ENCODE data around the gene GLRX3.

Gene GLRX3

DNA sequence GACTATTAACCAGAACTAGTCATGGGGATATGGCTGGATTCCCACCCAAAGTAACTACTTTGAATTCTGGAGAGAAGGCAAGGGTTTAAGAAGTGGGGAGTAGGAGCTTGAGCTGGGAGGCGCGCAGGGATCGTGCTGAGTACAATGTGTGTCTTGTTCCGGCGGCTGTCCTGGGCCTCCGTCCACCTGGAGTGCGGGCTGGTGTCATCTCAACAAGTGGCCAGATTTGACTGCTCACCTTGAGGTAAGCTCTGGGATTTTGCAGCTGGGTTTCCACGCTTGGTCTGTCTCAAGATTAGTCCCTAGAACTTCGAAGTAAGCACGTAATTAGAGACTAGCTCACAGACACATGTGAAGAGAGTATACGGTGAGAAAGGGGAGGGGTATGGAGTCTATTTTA is 49.4 kb downstream of the GLRX3 start:
- Histone ChIP-seq H3K36me3 (ENCODE audit: control insufficient read depth in 5 of 5, insufficient read depth in 5 of 5, low read length in 5 of 5) (peaks cover 18 to 71% (median 59%) of the 10 kb centered on the region in 5 donors), H3K27me3 (ENCODE audit: control insufficient read depth in 5 of 5, insufficient read depth in 4 of 5, low read length in 5 of 5) (peaks cover 0 to 1% (median 0%) of the 10 kb centered on the region in 5 donors), H3K4me3 (ENCODE audit: low read depth in 1 of 5, low read length in 5 of 5) (no peak overlapping the region), H3K9me3 (ENCODE audit: control insufficient read depth in 5 of 5, low read length in 5 of 5) (no peaks in the 10 kb centered on the region), H3K9ac (ENCODE audit: low read length in 5 of 5) (no peak overlapping the region), H3K27ac (ENCODE audit: low read depth, low read length) (no peak overlapping the region), H3K4me1 (ENCODE audit: control insufficient read depth in 5 of 5, insufficient read depth in 5 of 5, low read length in 5 of 5) (peaks cover 0 to 16% (median 7%) of the 10 kb centered on the region in 5 donors)

DNA sequence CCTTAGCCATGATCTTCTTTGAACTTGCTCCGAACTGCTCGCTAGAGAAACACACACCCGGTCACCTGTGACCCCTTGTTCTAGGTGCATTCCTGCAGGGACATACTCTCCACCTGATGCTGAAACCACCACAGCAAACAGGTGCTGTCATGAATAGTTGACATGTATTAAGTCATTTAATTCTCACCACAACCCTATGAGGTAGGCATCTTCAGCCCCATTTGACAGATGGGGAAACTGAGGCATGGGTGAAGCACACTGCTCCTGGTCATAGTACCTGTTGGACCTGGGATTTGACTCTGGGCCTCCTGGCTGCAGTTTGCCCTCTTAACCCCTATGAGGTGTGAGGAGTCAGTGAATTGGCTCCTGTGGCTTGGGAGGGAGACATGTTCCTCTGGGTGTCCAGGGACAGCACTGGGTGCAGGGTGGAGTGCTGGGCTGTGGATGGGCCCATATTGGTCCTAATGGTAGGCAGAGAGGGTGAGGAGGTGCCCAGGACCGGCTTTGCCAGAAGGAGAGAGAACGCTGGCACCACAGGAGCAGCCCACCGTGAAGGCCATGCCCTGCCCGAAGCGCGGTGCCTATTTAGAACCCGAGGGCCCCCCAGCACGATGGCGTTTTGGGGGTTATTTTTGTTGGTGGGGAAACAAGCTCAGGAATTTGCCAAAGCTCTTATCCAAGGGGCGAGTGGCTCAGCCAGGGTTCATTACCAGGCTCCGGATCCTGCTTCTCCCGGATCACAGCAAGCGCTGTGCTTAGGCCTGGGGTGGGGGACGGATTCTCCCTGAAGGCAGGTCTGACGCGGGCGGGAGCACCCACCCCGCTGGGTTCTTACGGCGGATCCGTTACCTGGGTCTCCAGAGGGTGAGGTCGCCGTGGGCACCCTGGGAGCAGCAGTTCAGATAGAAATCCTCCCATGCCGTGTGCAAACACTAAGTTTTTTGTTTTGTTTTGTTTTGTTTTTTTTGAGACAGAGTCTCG is 52.3 kb downstream of the GLRX3 start:
- Histone ChIP-seq H3K27ac (ENCODE audit: low read depth, low read length) (no peak overlapping the region), H3K9me3 (ENCODE audit: control insufficient read depth in 5 of 5, low read length in 5 of 5) (no peaks in the 10 kb centered on the region), H3K4me1 (ENCODE audit: control insufficient read depth in 5 of 5, insufficient read depth in 5 of 5, low read length in 5 of 5) (peaks cover 0 to 12% (median 9%) of the 10 kb centered on the region in 5 donors), H3K27me3 (ENCODE audit: control insufficient read depth in 5 of 5, insufficient read depth in 4 of 5, low read length in 5 of 5) (peaks cover 0 to 9% (median 5%) of the 10 kb centered on the region in 5 donors), H3K9ac (ENCODE audit: low read length in 5 of 5) (no peak overlapping the region), H3K36me3 (ENCODE audit: control insufficient read depth in 5 of 5, insufficient read depth in 5 of 5, low read length in 5 of 5) (peaks cover 4 to 46% (median 38%) of the 10 kb centered on the region in 5 donors), H3K4me3 (ENCODE audit: low read depth in 1 of 5, low read length in 5 of 5) (no peak overlapping the region)

DNA sequence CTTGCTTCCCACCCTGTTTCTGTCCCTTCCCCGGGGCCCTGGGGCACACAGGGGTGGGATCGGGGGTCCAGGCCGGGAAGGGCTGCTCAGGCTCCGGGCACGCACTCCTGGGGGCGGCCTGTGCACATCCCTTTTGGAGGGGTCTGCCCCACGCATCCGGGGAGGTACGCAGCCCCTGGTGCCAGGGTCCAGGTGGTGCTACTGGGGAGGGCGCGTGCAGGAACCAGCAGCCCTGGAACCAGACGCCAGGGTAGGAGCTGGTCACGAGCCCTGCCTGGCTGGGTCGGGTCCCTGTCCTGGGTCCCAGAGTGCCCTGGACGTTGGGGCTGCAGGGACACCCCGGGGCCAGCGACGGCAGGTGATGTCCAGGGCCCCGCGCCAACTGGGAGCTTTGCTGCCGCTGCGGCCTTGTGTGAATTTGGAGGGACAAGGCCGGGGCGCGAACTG is 53.4 kb downstream of the GLRX3 start:
- Histone ChIP-seq H3K4me1 (ENCODE audit: control insufficient read depth in 5 of 5, insufficient read depth in 5 of 5, low read length in 5 of 5) (peaks cover 0 to 13% (median 9%) of the 10 kb centered on the region in 5 donors), H3K36me3 (ENCODE audit: control insufficient read depth in 5 of 5, insufficient read depth in 5 of 5, low read length in 5 of 5) (peaks cover 0 to 35% (median 29%) of the 10 kb centered on the region in 5 donors), H3K27ac (ENCODE audit: low read depth, low read length) (no peak overlapping the region), H3K4me3 (ENCODE audit: low read depth in 1 of 5, low read length in 5 of 5) (peak overlapping the region in 1 of 5 donors; percentile 81), H3K27me3 (ENCODE audit: control insufficient read depth in 5 of 5, insufficient read depth in 4 of 5, low read length in 5 of 5) (peaks cover 0 to 13% (median 5%) of the 10 kb centered on the region in 5 donors), H3K9me3 (ENCODE audit: control insufficient read depth in 5 of 5, low read length in 5 of 5) (no peaks in the 10 kb centered on the region), H3K9ac (ENCODE audit: low read length in 5 of 5) (no peak overlapping the region)

DNA sequence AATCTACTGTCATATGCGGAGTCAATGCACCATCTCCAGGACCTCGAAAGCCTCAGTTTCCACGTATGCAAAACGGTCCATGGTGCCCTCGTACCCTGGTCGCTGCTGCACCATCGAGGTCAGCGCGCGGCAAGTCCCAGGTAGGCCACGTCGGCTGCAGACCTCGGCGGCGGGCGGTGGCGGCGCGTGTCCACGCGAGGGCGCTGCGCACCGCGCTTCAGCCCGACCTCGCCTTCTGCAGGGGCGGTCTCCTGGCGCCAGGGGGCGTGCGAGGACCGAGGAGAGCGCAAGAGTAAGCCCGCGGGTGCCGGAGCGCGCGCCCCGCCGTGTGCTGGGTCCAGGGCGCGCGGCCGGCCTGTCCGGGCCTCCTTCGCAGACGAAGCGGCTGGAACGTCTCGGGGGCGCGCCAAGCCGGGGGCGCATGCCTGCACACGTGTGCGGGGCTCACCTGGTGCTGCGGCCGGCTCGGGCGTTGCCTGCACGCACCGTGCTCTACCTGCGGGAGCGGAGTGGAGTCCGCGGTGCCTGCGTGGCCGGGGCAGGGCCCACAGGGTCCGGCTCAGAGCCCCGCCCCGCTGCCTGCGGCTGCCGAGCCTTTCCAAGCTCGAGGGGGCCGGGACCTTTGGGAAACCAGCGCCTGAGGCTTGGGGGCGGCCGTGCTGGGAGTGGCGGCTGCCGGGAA is 54.0 kb downstream of the GLRX3 start:
- Histone ChIP-seq H3K9me3 (ENCODE audit: control insufficient read depth in 5 of 5, low read length in 5 of 5) (no peaks in the 10 kb centered on the region), H3K27me3 (ENCODE audit: control insufficient read depth in 5 of 5, insufficient read depth in 4 of 5, low read length in 5 of 5) (peaks cover 0 to 15% (median 5%) of the 10 kb centered on the region in 5 donors), H3K27ac (ENCODE audit: low read depth, low read length) (no peak overlapping the region), H3K9ac (ENCODE audit: low read length in 5 of 5) (peak overlapping the region in 4 of 5 donors; percentile 39 to 71 (median 54)), H3K36me3 (ENCODE audit: control insufficient read depth in 5 of 5, insufficient read depth in 5 of 5, low read length in 5 of 5) (peaks cover 0 to 29% (median 23%) of the 10 kb centered on the region in 5 donors), H3K4me1 (ENCODE audit: control insufficient read depth in 5 of 5, insufficient read depth in 5 of 5, low read length in 5 of 5) (peaks cover 0 to 13% (median 9%) of the 10 kb centered on the region in 5 donors), H3K4me3 (ENCODE audit: low read depth in 1 of 5, low read length in 5 of 5) (peak overlapping the region in 4 of 5 donors; percentile 66 to 81 (median 74))

DNA sequence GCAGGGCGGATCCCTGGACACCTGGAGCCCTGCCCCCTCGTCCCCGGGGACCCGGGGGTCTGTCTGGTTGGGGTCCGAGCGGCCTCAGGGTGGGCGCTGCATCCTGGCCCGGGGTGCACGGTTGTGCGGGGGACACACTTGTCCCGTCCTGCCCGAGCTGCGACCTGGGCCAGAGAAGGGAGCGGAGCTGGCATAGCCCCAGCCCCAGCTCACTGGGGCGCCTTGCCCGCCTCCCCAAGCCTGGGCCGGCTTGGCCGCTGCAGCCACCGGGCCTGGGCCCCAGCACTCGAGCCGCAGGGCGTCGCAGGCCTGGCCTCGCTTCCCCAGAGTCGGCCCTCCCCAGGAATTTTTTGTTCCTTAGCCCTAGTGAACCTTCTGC is 54.5 kb downstream of the GLRX3 start:
- H3K27me3 ChIP-seq (ENCODE audit: control insufficient read depth in 5 of 5, insufficient read depth in 4 of 5, low read length in 5 of 5): peaks cover 0 to 15% (median 5%) of the 10 kb centered on the region in 5 donors
- H3K36me3 ChIP-seq (ENCODE audit: control insufficient read depth in 5 of 5, insufficient read depth in 5 of 5, low read length in 5 of 5): peaks cover 0 to 24% (median 18%) of the 10 kb centered on the region in 5 donors
- H3K27ac ChIP-seq (ENCODE audit: low read depth, low read length): no peak overlapping the region
- H3K9ac ChIP-seq (ENCODE audit: low read length in 5 of 5): peak overlapping the region in 4 of 5 donors; percentile 39 to 71 (median 54)
- H3K4me3 ChIP-seq (ENCODE audit: low read depth in 1 of 5, low read length in 5 of 5): peak overlapping the region in 4 of 5 donors; percentile 66 to 81 (median 74)
- H3K4me1 ChIP-seq (ENCODE audit: control insufficient read depth in 5 of 5, insufficient read depth in 5 of 5, low read length in 5 of 5): peaks cover 0 to 13% (median 9%) of the 10 kb centered on the region in 5 donors
- H3K9me3 ChIP-seq (ENCODE audit: control insufficient read depth in 5 of 5, low read length in 5 of 5): no peaks in the 10 kb centered on the region

DNA sequence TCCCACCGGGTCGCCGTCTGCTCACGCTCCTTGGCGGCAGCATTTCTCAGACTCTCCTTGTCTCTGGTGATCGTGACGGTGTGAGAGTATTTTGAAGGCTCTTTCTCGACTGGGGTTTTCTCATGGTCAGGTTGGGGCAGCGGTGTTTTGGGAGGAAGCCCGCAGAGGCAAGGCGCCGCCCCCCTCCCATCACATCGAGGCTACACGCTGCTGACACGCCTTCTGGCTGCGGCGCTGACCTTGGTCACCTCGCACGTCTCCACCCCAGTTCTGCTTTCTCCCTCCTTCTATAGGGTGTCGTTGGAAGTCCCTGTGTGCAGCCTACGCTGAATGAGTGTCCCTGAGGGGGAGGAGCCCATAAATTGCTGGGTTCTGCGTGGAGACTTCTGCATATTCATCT is 55.2 kb downstream of the GLRX3 start:
- Histone ChIP-seq H3K4me1 (ENCODE audit: control insufficient read depth in 5 of 5, insufficient read depth in 5 of 5, low read length in 5 of 5) (peaks cover 0 to 13% (median 9%) of the 10 kb centered on the region in 5 donors), H3K27ac (ENCODE audit: low read depth, low read length) (no peak overlapping the region), H3K4me3 (ENCODE audit: low read depth in 1 of 5, low read length in 5 of 5) (no peak overlapping the region), H3K36me3 (ENCODE audit: control insufficient read depth in 5 of 5, insufficient read depth in 5 of 5, low read length in 5 of 5) (peaks cover 0 to 20% (median 16%) of the 10 kb centered on the region in 5 donors), H3K9me3 (ENCODE audit: control insufficient read depth in 5 of 5, low read length in 5 of 5) (no peaks in the 10 kb centered on the region), H3K9ac (ENCODE audit: low read length in 5 of 5) (no peak overlapping the region), H3K27me3 (ENCODE audit: control insufficient read depth in 5 of 5, insufficient read depth in 4 of 5, low read length in 5 of 5) (peaks cover 0 to 15% (median 5%) of the 10 kb centered on the region in 5 donors)

DNA sequence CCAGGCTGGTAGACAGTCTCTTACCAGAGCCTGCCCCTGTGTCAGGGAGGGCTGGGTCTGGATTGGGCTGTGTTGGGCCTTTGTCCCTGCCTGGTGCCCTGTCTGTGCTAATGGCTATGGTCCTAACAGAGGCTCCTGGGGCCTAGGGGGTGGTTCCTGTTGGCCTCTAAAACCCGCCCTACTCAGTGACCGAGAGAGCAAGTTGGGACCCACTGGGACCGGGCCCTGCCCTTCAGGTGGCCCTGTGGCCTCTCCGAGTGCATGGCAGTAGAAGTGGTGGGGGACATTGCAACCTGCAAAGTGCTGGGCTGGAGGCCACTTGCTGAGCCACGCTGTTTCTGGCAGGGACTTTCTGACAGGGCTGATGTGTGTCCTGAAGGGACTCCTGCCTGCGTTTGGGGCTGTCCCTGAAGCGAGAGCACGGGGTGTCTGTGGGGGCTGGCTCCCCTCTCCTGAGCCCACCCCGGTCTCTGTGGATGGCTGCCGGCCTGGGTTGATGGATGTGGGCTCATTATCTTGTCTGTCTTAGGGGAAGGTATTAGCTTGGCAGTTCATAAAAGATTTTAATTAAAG is 56.2 kb downstream of the GLRX3 start:
- no peaks in the 10 kb centered on the region for H3K9me3 ChIP-seq (ENCODE audit: control insufficient read depth in 5 of 5, low read length in 5 of 5)
- peaks cover 0 to 15% (median 5%) of the 10 kb centered on the region in 5 donors for H3K27me3 ChIP-seq (ENCODE audit: control insufficient read depth in 5 of 5, insufficient read depth in 4 of 5, low read length in 5 of 5)
- no peak overlapping the region for H3K9ac ChIP-seq (ENCODE audit: low read length in 5 of 5)
- H3K36me3 ChIP-seq (ENCODE audit: control insufficient read depth in 5 of 5, insufficient read depth in 5 of 5, low read length in 5 of 5): peaks cover 0 to 12% (median 11%) of the 10 kb centered on the region in 5 donors
- H3K4me1 ChIP-seq (ENCODE audit: control insufficient read depth in 5 of 5, insufficient read depth in 5 of 5, low read length in 5 of 5): peaks cover 0 to 13% (median 9%) of the 10 kb centered on the region in 5 donors
- H3K27ac ChIP-seq (ENCODE audit: low read depth, low read length): no peak overlapping the region
- no peak overlapping the region for H3K4me3 ChIP-seq (ENCODE audit: low read depth in 1 of 5, low read length in 5 of 5)

DNA sequence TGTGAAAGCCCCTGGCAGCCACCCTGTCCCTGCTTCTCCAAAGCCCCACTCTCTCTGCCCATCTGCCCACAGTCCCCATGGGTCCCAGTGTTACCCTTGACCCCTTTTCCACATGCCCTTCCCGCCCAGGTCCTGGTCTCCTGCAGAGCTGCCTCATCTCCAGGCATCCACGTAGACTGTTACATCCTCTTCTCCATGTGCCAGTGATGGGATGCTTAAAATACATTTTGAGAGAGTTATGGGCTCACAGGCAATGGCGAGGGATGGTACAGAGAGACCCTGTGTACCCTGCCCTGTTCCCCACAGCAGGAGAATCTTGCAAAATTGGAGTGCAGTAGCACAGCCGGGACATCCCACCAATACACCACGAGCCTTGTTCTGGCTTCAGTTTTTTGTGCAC is 56.8 kb downstream of the GLRX3 start:
- Histone ChIP-seq H3K27me3 (ENCODE audit: control insufficient read depth in 5 of 5, insufficient read depth in 4 of 5, low read length in 5 of 5) (peaks cover 0 to 15% (median 5%) of the 10 kb centered on the region in 5 donors), H3K4me1 (ENCODE audit: control insufficient read depth in 5 of 5, insufficient read depth in 5 of 5, low read length in 5 of 5) (peaks cover 0 to 13% (median 9%) of the 10 kb centered on the region in 5 donors), H3K36me3 (ENCODE audit: control insufficient read depth in 5 of 5, insufficient read depth in 5 of 5, low read length in 5 of 5) (peaks cover 0 to 5% (median 4%) of the 10 kb centered on the region in 5 donors), H3K9ac (ENCODE audit: low read length in 5 of 5) (no peak overlapping the region), H3K27ac (ENCODE audit: low read depth, low read length) (no peak overlapping the region), H3K4me3 (ENCODE audit: low read depth in 1 of 5, low read length in 5 of 5) (no peak overlapping the region), H3K9me3 (ENCODE audit: control insufficient read depth in 5 of 5, low read length in 5 of 5) (no peaks in the 10 kb centered on the region)

DNA sequence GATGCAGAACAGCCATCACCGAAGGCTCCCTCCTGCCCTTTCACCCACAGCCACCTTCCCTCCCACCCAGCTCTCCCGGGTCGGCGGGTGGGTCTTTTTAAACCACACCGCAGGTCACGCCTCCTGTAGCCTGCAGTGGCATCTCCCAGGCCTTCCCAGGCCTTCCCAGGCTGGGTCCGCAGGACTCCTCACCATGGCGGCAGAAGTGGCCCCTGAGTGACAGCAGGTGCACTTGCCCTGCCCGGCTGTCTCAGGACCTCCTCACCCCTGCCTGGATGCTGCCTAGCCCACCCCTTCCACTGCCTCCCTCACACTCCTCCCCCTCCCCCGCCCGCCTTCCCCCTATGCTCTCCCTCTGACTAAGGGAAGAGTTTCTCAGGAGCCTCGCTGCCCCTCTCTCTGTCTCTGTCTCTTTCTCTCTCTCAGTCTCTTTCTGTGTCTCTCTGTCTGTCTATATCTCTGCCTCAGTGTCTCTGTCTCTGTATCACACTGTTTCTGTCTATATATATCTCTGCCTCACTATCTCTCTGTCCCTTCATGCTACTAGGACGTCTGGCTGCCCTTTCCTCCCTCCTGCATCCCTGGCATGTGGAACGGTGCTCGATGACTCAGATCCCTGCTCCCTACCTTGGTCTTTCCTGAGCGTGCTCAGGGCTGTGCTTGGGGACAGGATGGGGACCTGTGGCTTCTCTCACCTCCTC is 57.5 kb downstream of the GLRX3 start:
- no peak overlapping the region for H3K4me3 ChIP-seq (ENCODE audit: low read depth in 1 of 5, low read length in 5 of 5)
- peaks cover 0 to 13% (median 9%) of the 10 kb centered on the region in 5 donors for H3K4me1 ChIP-seq (ENCODE audit: control insufficient read depth in 5 of 5, insufficient read depth in 5 of 5, low read length in 5 of 5)
- H3K9me3 ChIP-seq (ENCODE audit: control insufficient read depth in 5 of 5, low read length in 5 of 5): no peaks in the 10 kb centered on the region
- H3K27ac ChIP-seq (ENCODE audit: low read depth, low read length): no peak overlapping the region
- H3K9ac ChIP-seq (ENCODE audit: low read length in 5 of 5): no peak overlapping the region
- no peaks in the 10 kb centered on the region for H3K36me3 ChIP-seq (ENCODE audit: control insufficient read depth in 5 of 5, insufficient read depth in 5 of 5, low read length in 5 of 5)
- peaks cover 0 to 15% (median 5%) of the 10 kb centered on the region in 5 donors for H3K27me3 ChIP-seq (ENCODE audit: control insufficient read depth in 5 of 5, insufficient read depth in 4 of 5, low read length in 5 of 5)

Data from subcutaneous abdominal adipose tissue (tissue), 5 donors.